Activated CD8-positive, alpha-beta T cell treated with anti-CD3 and anti-CD28 coated beads for 36 hours (primary cell): Measurements from ENCODE around the gene POGLUT2. TPM values are rescaled to one million over a fixed set of nuclear protein-coding genes. Genes with fewer than 3 reads are reported as not detected.

Experiments used
- ATAC-seq: fragments of 200-7000 bp; cut with Tn5 transposase; one replicate; pipeline ENCODE4 v1.10.0; 2021; ENCODE audit warnings: mild to moderate bottlenecking, moderate library complexity
- CTCF ChIA-PET: fragments of 350-600 bp; sonication (Branson Sonifier 250); formaldehyde crosslinking; loops from one replicate; lab custom pipeline; 2021; ENCODE audit warnings: antibody characterized with exemption; lab: Charles Lee
- POLR2A ChIA-PET: fragments of 350-600 bp; sonication (Branson Sonifier 250); formaldehyde crosslinking; loops from one replicate; lab custom pipeline; 2021; ENCODE audit warnings: antibody characterized with exemption; lab: Charles Lee
- DNase-seq: peaks from one replicate; pipeline ENCODE4 v3.0.0-alpha.2; 2020
- H3K27ac Mint-ChIP-seq: one replicate; pipeline ENCODE4 v1.8.0; 2021; ENCODE audit warnings: mild to moderate bottlenecking, mixed read lengths
- H3K27me3 Mint-ChIP-seq: one replicate; pipeline ENCODE4 v1.8.0; 2021; ENCODE audit warnings: mixed read lengths
- H3K36me3 Mint-ChIP-seq: one replicate; pipeline ENCODE4 v1.8.0; 2021; ENCODE audit warnings: low read depth, mixed read lengths
- H3K4me1 Mint-ChIP-seq: one replicate; pipeline ENCODE4 v1.8.0; 2021; ENCODE audit warnings: low read depth, mixed read lengths
- H3K4me3 Mint-ChIP-seq: one replicate; pipeline ENCODE4 v1.8.0; 2021; ENCODE audit warnings: mild to moderate bottlenecking, moderate library complexity, mixed read lengths
- H3K9me3 Mint-ChIP-seq: one replicate; pipeline ENCODE4 v1.8.0; 2021; ENCODE audit warnings: mixed read lengths
- CTCF ChIP-seq: fragments of 200-600 bp; IDR thresholded peaks from one replicate; pipeline ENCODE4 v1.8.0; 2022; ENCODE audit warnings: antibody characterized with exemption, mild to moderate bottlenecking
- intact Hi-C: fragments of 100-400 bp; cut with micrococcal nuclease; formaldehyde crosslinking; loops from one replicate; pipeline ENCODE4 v1.10.0; 2022
- total RNA-seq, 2 experiments: library from RNA; stranded (reverse); gene quantifications; one replicate each; pipeline ENCODE4 v1.2.3, GENCODE V29; 2021

POGLUT2 gene
- total RNA-seq, 2 experiments from 2014 or later, result 3.4 to 4.2 TPM

GRCh38 chr13:102772042-102772425 is 26.7 kb downstream of the POGLUT2 start:
- no peak for DNase-seq
- POLR2A ChIA-PET, result interaction anchor here (4.8 kb wide), 1 partner anchor 74 kb away, joined by 23 read pairs; the partner anchor contains the start of gene ERCC5
- CTCF ChIA-PET, result interaction anchor here (0.6 kb wide), 1 partner anchor 77 kb away, joined by 3 read pairs; no protein-coding TSS in a partner anchor
- ATAC-seq, result no peak
- Mint-ChIP-seq H3K9me3 (no peaks in the 10 kb centered on the region), H3K4me1 (peaks cover 42% of the 10 kb centered on the region), H3K27me3 (no peaks in the 10 kb centered on the region), H3K36me3 (peaks cover 17% of the 10 kb centered on the region), H3K4me3 (peak overlapping the region; percentile 88), H3K27ac (no peak overlapping the region)
- intact Hi-C loops, result loop anchor here (5.0 to 10.0 kb wide), 3 partner anchors 75 to 377 kb away; partner anchors contain the start of genes ERCC5 and TPP2
- TF ChIP-seq CTCF, result no peak

- H3K4me1 Mint-ChIP-seq, result peaks cover 42% of the 10 kb centered on the region
- DNase-seq (no peak), ATAC-seq (no peak)
- H3K4me3 Mint-ChIP-seq, result peak overlapping the region; percentile 88
- CTCF ChIA-PET, result interaction anchor here (0.6 kb wide), 1 partner anchor 179 kb away, joined by 4 read pairs; no protein-coding TSS in a partner anchor
- no peaks in the 10 kb centered on the region for H3K9me3 Mint-ChIP-seq
- intact Hi-C loops, result loop anchor here (5.0 to 10.0 kb wide), 3 partner anchors 76 to 377 kb away; partner anchors contain the start of genes ERCC5 and TPP2
- no peaks in the 10 kb centered on the region for H3K27me3 Mint-ChIP-seq
- peaks cover 22% of the 10 kb centered on the region for H3K36me3 Mint-ChIP-seq
- H3K27ac Mint-ChIP-seq, result no peak overlapping the region
- POLR2A ChIA-PET, result interaction anchor here (4.8 kb wide), 1 partner anchor 74 kb away, joined by 23 read pairs; the partner anchor contains the start of gene ERCC5
- no peak for TF ChIP-seq CTCF
Observed at GRCh38 chr13:102771298-102772041, 27.3 kb downstream of the POGLUT2 start.

GRCh38 chr13:102770435-102770834 is 28.3 kb downstream of the POGLUT2 start:
- Mint-ChIP-seq H3K9me3 (no peaks in the 10 kb centered on the region), H3K4me1 (peaks cover 42% of the 10 kb centered on the region), H3K27ac (no peak overlapping the region), H3K36me3 (peaks cover 23% of the 10 kb centered on the region), H3K27me3 (no peaks in the 10 kb centered on the region), H3K4me3 (no peak overlapping the region)
- CTCF ChIA-PET, result interaction anchor here (0.6 to 1.3 kb wide), 2 partner anchors 30 to 178 kb away, joined by 4 to 5 read pairs; no protein-coding TSS in a partner anchor
- no peak for TF ChIP-seq CTCF
- ATAC-seq (no peak), DNase-seq (no peak)
- POLR2A ChIA-PET, result no interaction called here
- intact Hi-C loops, result loop anchor here (5.0 to 10.0 kb wide), 3 partner anchors 77 to 376 kb away; partner anchors contain the start of genes ERCC5 and TPP2

- peaks cover 37% of the 10 kb centered on the region for H3K4me1 Mint-ChIP-seq
- ChIA-PET POLR2A (interaction anchor here (1.4 kb wide), 1 partner anchor 30 kb away, joined by 5 read pairs; the partner anchor contains the start of genes BIVM and POGLUT2), CTCF (interaction anchor here (0.7 to 1.8 kb wide), 4 partner anchors 30 to 189 kb away, joined by 3 to 5 read pairs (median 4); partner anchors contain the start of gene ERCC5)
- no peaks in the 10 kb centered on the region for H3K27me3 Mint-ChIP-seq
- no peak overlapping the region for H3K27ac Mint-ChIP-seq
- no peaks in the 10 kb centered on the region for H3K9me3 Mint-ChIP-seq
- DNase-seq (no peak), ATAC-seq (no peak)
- H3K4me3 Mint-ChIP-seq, result no peak overlapping the region
- intact Hi-C loops, result loop anchor here (5.0 to 10.0 kb wide), 4 partner anchors 33 to 375 kb away; partner anchors contain the start of genes ERCC5 and TPP2
- peaks cover 23% of the 10 kb centered on the region for H3K36me3 Mint-ChIP-seq
- TF ChIP-seq CTCF, result no peak
Observed at GRCh38 chr13:102769679-102770078, 29.1 kb downstream of the POGLUT2 start.
